H1 (cell line): Measurements from ENCODE around the gene FN3KRP. TPM values are rescaled to one million over a fixed set of nuclear protein-coding genes. Genes with fewer than 3 reads are reported as not detected.

Experiments
- NRF1 ChIP-seq: IDR thresholded peaks from 2 replicates; pipeline ENCODE4 v1.6.1; 2011; ENCODE audit warnings: mild to moderate bottlenecking, low read depth, low read length, improper control_type of control experiment
- SUZ12 ChIP-seq: fragments of 200-600 bp; sonication (generic); IDR thresholded peaks from 2 replicates; pipeline ENCODE4 v1.6.1; 2012; ENCODE audit warnings: mild to moderate bottlenecking, inconsistent platforms, low read length, moderate library complexity, mixed read lengths
- polyA plus RNA-seq, 7 experiments: library from polyadenylated mRNA; depleted of rRNA in 3 of 7; stranded (reverse) in 5 of 7; unstranded in 2 of 7; fragments of >200 nt in 5 of 7; fragments of 200-250 nt in 2 of 7; gene quantifications; 1 replicate in 5 of 7; 2 replicates in 1 of 7; 4 replicates in 1 of 7; pipeline versions ENCODE4 v1.2.1 to v1.2.3, GENCODE V29; 2011 to 2013; ENCODE audit warnings: missing spikeins in 2 of 7, mixed read lengths in 2 of 7
- total RNA-seq: library from RNA; stranded (reverse); fragmentation: NEBNext Ultra II Directional; extraction: Animal tissue kit (Norgen Biotek cat#: 25700); gene quantifications from 2 replicates; pipeline ENCODE4 v1.2.1, GENCODE V29; 2021
- TF ChIP-seq, protein P1 (sequence below): IDR thresholded peaks from 2 replicates; pipeline ENCODE4 v1.6.1; 2011; ENCODE audit warnings: low read length, improper control_type of control experiment

The FN3KRP gene
- total and polyA plus RNA-seq, 2 of the 8 experiments (the other 6 are each of a cell fraction or from before 2014, with no cell fraction given), result 18.1 to 21.4 TPM

DNA sequence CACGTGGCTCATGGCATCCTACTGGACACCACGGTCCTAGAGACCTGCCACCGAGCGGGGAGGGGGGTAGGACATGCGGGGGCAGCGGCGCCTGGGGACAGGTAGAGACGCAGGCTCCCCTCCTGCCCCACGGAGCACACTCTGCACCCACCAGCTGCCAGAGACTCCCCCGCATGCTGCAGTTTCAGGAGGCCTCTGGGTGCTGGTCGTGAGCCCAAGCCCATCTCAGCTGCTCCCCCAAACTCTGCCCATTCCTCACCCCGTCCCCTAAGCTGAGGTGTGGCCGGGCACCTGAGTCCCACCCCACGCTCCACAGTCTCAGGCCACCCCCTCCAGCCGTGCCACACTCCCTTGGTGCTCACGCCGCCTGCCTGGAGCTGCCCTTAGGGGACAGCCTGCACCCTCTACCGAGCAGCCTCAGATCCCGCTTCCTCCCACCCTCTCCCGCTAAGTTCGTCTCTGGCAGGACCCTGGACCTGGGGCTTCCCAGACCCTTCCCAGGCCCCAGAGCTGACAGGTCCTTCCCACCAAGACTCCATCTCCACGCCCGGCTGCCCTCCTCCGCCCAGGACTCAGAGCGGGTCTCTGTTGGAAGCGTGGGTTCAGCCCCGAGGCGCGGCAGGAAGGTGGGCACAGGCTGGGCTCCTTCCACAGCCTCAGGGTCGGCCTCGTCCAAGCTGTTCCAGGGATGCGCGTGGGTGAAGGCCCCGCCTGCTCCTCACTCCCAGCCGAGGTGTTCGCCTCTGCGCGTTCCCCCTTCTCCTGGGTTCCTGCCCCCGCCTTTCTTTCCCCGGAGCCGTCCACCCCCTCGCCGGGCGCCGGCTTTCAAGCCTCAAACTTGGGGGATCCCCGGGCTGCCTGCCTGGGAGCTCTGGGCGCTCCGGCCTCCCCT is 19.3 kb upstream of the FN3KRP start (continued):
- TF ChIP-seq, protein P1, sequence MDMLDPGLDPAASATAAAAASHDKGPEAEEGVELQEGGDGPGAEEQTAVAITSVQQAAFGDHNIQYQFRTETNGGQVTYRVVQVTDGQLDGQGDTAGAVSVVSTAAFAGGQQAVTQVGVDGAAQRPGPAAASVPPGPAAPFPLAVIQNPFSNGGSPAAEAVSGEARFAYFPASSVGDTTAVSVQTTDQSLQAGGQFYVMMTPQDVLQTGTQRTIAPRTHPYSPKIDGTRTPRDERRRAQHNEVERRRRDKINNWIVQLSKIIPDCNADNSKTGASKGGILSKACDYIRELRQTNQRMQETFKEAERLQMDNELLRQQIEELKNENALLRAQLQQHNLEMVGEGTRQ, result no peak
- TF ChIP-seq NRF1, result no peak
- peak; percentile 61 for TF ChIP-seq SUZ12
